ENCODE results near the gene ATP8B1.

DNA sequence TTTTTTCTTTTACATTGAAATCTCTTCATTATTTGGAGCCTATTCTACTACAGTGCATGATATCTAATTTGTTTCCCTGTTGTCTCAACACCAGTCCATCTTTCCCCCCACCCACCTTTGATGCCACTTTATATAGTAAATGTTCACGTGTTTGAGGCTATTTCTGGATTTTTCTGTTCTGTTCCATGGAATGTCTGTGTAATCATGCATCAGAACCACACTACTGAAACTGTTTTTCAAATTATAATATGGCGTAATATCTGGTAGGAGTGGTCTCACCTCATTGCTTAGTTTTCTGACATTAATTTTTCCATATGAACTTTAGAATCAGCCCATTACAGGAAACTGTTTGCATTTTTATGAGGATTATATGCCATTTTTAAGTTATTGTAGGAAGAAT is 162.4 kb downstream of the ATP8B1 start:
- no peak for TF ChIP-seq EZH2 (IDR thresholded peaks at IDR 0.05)
- TF ChIP-seq, protein P1, sequence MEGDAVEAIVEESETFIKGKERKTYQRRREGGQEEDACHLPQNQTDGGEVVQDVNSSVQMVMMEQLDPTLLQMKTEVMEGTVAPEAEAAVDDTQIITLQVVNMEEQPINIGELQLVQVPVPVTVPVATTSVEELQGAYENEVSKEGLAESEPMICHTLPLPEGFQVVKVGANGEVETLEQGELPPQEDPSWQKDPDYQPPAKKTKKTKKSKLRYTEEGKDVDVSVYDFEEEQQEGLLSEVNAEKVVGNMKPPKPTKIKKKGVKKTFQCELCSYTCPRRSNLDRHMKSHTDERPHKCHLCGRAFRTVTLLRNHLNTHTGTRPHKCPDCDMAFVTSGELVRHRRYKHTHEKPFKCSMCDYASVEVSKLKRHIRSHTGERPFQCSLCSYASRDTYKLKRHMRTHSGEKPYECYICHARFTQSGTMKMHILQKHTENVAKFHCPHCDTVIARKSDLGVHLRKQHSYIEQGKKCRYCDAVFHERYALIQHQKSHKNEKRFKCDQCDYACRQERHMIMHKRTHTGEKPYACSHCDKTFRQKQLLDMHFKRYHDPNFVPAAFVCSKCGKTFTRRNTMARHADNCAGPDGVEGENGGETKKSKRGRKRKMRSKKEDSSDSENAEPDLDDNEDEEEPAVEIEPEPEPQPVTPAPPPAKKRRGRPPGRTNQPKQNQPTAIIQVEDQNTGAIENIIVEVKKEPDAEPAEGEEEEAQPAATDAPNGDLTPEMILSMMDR (IDR thresholded peaks at IDR 0.05), result no peak
